D721Med (cell line): ENCODE results near the gene GNLY.
"Not testable (repeated sequence)": the region's sequence is repeated elsewhere in the genome, so short reads cannot be mapped to it uniquely, and the experiment has no call there.

ENCODE experiments used
- DNase-seq: peaks from one replicate; pipeline ENCODE4 v3.0.0; 2011; ENCODE audit warnings: low spot score; ENCODE audit not compliant: insufficient read length
- FAIRE-seq: peaks from 2 replicates; lab custom pipeline; 2011; peaks lifted over from hg19 to GRCh38; lab: Jason Lieb, UNC
- TF ChIP-seq, protein P1 (sequence below): IDR thresholded peaks from 2 replicates; pipeline ENCODE4 v1.5.1; 2012; ENCODE audit warnings: mild to moderate bottlenecking, control low read depth; ENCODE audit not compliant: insufficient read depth; ENCODE audit errors: missing control alignments

GNLY gene

DNA sequence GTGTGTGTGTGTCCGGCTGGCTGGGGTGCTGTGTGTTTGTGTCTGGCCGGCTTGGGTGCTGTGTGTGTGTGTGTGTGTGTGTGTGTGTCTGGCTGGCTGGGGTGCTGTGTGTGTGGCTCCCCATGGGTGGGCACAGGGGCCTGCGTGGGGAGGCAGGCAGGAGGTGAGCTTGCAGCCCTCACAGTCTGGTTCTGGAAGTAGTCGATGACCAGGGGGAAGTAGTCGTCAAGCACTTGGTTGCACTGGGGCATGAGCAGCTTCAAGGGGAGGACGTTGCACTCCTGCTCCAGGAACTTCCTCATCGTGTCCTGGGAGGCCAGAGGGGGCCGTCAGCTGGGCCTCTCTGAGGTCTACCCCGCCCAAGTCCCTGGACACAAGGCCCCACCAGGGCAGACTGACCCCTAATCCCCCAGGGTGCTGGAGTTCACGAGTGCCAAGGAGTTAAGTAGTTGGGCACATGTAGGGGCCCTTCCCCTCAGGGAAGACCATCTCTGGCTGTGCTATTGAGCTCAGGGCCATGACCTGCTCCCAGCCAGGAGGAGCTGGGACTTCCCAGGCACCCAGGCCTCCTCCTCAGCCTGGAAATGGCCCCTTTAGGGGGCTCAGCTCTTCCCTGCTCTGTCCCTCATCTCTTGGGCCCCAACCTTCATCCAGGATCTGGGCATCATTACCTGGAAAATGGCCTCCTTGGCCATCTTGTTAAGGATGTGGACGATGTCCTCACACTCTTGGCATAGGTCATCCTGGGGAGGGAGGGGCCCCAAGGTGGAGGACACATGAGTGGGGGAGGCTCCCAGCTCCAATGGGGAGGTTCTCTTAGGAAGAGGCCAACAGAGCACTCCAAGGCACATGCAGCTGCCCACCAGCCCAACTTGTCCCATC is 27.5 kb upstream of the GNLY start:
- DNase-seq = no peak
- no peak for FAIRE-seq
- TF ChIP-seq, protein P1, sequence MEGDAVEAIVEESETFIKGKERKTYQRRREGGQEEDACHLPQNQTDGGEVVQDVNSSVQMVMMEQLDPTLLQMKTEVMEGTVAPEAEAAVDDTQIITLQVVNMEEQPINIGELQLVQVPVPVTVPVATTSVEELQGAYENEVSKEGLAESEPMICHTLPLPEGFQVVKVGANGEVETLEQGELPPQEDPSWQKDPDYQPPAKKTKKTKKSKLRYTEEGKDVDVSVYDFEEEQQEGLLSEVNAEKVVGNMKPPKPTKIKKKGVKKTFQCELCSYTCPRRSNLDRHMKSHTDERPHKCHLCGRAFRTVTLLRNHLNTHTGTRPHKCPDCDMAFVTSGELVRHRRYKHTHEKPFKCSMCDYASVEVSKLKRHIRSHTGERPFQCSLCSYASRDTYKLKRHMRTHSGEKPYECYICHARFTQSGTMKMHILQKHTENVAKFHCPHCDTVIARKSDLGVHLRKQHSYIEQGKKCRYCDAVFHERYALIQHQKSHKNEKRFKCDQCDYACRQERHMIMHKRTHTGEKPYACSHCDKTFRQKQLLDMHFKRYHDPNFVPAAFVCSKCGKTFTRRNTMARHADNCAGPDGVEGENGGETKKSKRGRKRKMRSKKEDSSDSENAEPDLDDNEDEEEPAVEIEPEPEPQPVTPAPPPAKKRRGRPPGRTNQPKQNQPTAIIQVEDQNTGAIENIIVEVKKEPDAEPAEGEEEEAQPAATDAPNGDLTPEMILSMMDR = no peak

DNA sequence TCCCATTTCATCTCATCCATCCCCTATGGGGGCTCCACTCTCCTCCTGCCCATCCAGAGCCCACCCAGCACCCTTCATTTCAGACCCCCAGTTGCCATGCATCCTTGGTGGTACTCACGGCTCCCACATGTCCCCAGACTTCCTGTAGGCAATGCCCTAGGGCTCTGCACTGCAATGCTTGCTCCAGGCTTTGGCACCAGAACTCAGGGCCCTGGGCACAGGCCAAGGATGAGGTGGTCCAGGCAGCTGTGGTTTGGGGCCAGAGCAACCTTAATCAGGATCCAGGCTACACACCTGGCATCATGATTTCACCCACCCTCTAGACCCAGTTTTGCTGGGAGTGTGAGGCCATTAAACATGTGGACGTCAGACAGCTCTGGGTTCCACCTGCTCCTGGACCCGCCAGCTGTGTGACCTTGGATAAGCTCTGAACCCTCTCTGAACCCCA is 26.6 kb upstream of the GNLY start:
- TF ChIP-seq, protein P1 = no peak
- FAIRE-seq (no peak), DNase-seq (no peak)

DNA sequence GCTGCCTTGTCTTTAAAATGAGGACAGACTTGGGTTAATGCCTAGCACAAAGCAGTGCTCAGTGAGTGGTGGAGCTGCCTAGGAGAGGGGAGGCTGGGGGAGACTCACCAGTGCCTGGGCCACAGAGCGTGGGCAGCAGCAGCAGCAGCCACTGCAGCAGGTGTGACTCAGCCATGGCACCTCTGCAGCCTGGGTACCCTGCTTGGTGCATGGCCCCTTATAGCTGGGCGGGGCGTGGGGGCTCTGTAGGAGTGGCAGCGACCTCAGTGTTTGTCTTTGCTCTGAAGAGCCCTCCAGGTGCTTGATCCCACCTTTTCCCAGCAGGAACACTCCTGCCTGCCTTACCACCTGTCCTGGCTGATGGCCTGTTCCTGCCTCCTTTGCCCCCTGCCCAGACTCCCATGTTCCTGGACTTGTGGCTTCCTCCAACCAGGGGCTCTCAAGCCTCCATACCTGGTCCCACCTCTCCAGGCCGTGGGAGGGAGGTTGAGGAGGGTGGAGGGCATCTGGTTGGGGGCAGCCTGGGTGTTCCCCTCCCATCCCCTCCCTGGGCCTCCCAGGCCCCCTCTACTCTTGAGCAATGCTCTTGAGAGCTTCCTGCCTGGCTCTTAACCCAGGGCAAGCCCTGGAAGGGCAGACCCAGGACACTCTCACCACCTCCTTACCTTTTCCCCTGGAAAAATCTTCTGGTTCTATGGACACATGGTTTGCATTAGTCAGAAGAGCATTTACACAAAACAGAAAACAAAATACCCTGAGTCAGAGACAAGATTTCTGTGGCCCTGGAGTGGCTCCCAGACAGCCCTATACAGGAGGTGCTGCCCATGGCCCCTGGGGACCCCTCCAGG is 25.9 kb upstream of the GNLY start, which contains the start of gene SFTPB:
SFTPB (minus strand) TSS at position 191 of the 848 bp plus-strand sequence; CDS start at position 175, 16 bp downstream.
- no peak for DNase-seq
- TF ChIP-seq, protein P1 = no peak
- FAIRE-seq = no peak

DNA sequence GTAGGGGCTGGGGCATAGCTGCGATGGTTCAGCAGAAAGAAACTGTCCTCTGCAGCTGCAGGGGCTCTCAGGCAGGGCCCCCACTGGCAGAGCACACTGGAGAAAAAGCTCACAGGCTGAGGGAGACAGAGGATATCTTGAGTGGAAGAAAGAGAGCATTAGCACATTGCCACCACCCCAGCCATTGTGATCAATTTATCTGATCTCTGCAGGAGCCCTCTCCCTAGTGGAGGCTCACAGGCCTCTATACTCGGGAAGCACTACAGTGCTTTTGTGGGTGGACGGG is 25.4 kb upstream of the GNLY start:
- DNase-seq = no peak
- TF ChIP-seq, protein P1 = no peak
- no peak for FAIRE-seq

DNA sequence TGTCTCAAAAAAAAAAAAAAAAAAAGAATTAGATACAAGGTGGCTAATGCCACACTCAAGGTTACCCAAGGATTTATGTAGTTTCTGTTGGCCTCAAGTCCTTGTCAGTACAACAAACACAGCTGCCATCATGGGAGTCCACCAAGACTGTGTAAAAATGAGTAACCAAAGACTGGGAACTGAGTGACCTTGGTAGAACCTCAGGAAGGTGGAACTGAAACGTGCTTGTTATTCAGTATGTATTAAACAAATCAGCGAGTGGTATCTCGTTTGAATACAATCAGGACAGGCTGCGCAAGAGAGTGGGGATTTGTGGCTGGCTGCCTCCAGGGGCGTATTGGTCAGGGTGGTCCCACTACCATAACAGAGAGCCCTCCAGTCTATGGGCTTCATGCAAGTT is 24.6 kb upstream of the GNLY start:
- TF ChIP-seq, protein P1 = no peak
- DNase-seq = no peak
- no peak for FAIRE-seq

DNA sequence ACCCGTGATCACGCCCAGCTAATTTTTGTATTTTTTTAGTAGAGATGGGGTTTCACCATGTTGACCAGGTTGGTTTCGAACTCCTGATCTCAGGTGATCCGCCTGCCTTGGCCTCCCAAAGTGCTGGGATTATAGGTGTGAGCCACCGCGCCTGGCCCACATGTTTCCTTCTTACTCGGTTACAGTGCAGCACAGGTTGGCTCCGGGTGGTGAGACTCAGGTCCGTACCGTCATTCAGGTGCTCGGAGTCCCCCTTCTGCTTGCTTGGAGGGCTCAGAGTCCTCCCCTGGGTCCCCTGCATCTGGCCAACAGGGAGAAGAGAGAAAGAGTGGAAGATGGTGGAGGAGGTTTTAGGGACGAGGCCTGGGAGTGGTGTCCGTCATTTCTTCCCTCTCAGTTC is 23.7 kb upstream of the GNLY start:
- not testable (repeated sequence) for DNase-seq, FAIRE-seq

DNA sequence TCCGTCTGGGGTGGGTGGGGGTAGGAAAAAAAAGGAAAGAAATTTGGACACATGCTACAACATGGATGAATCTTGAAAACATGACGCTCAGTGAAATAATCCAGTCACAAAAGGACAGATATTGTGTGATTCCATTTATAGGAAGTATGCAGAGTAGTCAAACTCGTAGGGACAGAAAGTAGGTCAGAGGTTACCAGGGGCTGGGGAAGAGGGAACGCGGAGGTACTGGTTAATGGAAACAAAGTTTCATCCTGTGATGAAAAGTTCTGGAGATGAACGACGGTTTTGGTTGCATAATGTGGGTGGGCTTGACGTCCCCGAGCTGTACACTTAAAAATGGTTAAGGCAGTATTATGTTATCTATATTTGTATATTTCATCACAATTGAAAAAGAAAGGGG is 21.7 kb upstream of the GNLY start:
- TF ChIP-seq, protein P1 = no peak
- FAIRE-seq (no peak), DNase-seq (no peak)
